Measurements from ENCODE around the gene TESMIN.

Gene TESMIN

GRCh38 chr11:68658097-68658496 lies 93.2 kb downstream of the TESMIN start:
- no peak for DNase-seq
